Heart right ventricle (tissue), 16 donors: Measurements from ENCODE around the gene SPARC. TPM values are rescaled to one million over a fixed set of nuclear protein-coding genes. Genes with fewer than 3 reads are reported as not detected.

ENCODE experiments used
- ATAC-seq, 8 donors: fragments of 200-7000 bp; cut with Tn5 transposase; one replicate each; pipeline ENCODE4 v1.9.1; 2020; ENCODE audit warnings: mild to moderate bottlenecking in 8 of 8, moderate library complexity in 8 of 8, moderate number of reproducible peaks in 1 of 8
- DNase-seq, 2 donors: peaks; one replicate each; pipeline ENCODE4 v3.0.0-alpha.2; 2020
- H3K27ac ChIP-seq, 10 donors: fragments of 200-600 bp; sonication (generic) in 2 of 10; one replicate each; pipeline versions ENCODE4 v1.5.0 to v1.8.0; 2020 to 2022; ENCODE audit warnings: mild to moderate bottlenecking in 3 of 10
- H3K27me3 ChIP-seq, 7 donors: fragments of 200-600 bp; one replicate each; pipeline ENCODE4 v1.8.0; 2021 to 2022; ENCODE audit warnings: mild to moderate bottlenecking in 2 of 7
- H3K36me3 ChIP-seq, 9 donors: fragments of 200-600 bp; sonication (generic) in 1 of 9; one replicate each; pipeline versions ENCODE4 v1.5.0 to v1.8.0; 2020 to 2022; ENCODE audit warnings: mild to moderate bottlenecking in 2 of 9
- H3K4me1 ChIP-seq, 9 donors: fragments of 200-600 bp; sonication (generic) in 1 of 9; one replicate each; pipeline versions ENCODE4 v1.5.0 to v1.8.0; 2020 to 2022; ENCODE audit warnings: mild to moderate bottlenecking in 4 of 9
- H3K4me3 ChIP-seq, 10 donors: fragments of 200-600 bp; sonication (generic) in 2 of 10; one replicate each; pipeline versions ENCODE4 v1.5.0 to v1.8.0; 2020 to 2022; ENCODE audit warnings: mild to moderate bottlenecking in 7 of 10, moderate library complexity in 2 of 10
- H3K9me3 ChIP-seq, 11 donors: fragments of 200-600 bp in 10 of 11; sonication (generic) in 2 of 11; one replicate each; pipeline versions ENCODE4 v1.5.0 to v1.8.0; 2013 to 2022; ENCODE audit warnings: mild to moderate bottlenecking in 2 of 11, control low read depth in 1 of 11, moderate library complexity in 1 of 11
- WGBS, 2 donors: extraction: QIAGEN DNeasy Blood & Tissue Kit; methylation state at CpG; one replicate each; pipeline ENCODE4 v1.1.7; 2013; ENCODE audit warnings: inconsistent platforms in 1 of 2; 5-methylcytosine and 5-hydroxymethylcytosine counted together
- intact Hi-C, 10 donors: fragments of 100-400 bp; cut with DNase I; formaldehyde crosslinking; loops; one replicate each; pipeline versions ENCODE4 v1.11.1 to v1.14.2; 2022
- polyA plus RNA-seq, 2 donors: library from polyadenylated mRNA; stranded (reverse); fragments of 200-250 nt; gene quantifications; one replicate each; pipeline ENCODE4 v1.2.3, GENCODE V29; 2013
- total RNA-seq, 10 donors: library from RNA; stranded (reverse); fragmentation: NEBNext Ultra II Directional in 3 of 10; extraction: Animal tissue kit (Norgen Biotek cat#: 25700) in 3 of 10; gene quantifications; one replicate each; pipeline versions ENCODE4 v1.2.1 to v1.2.4, GENCODE V29; 2021 to 2023
- TF ChIP-seq, protein P1 (sequence below), 9 donors: fragments of 200-600 bp; sonication (generic) in 2 of 9; IDR thresholded peaks; one replicate each; pipeline versions ENCODE4 v1.5.0 to v1.8.0; 2021 to 2022; ENCODE audit warnings: antibody characterized with exemption in 9 of 9, mild to moderate bottlenecking in 5 of 9, moderate library complexity in 1 of 9
- donor health status: Arrhythmogenic right ventricular cardiomyopathy.
- donor health status: ischemic (EF 13 %, LVEDD 7.1; RV severe dilation, severe dysfunction).
- donor health status: healthy with polysubstance abuse.
- donor health status: DM: no; HTN: yes; CAD: no.
- donor health status: DM: no; HTN: no; CAD: no.
- donor health status: ischemic (EF 25% LVEDD 6.9; RV normal size, moderate dysfunction).
- donor health status: ischemic (EF 25% LVEDD 5.7; RV mildly dilated, moderate dysfunction).
- donor health status: healthy.
- donor health status: DM: yes; HTN: yes; CAD: no.
- donor health status: Ischemic cardiomyopathy.
- donor health status: ischemic (EF 35%, LVEDD 5.7; RV mildly dilated, moderate dysfunction).
- donor health status: nonischemic (EF 11% LVEDD 7.7; RV severe dilation, severe dysfunction).
- donor health status: DM: yes; HTN: yes; CAD: no.
- donor health status: PGD.
- donor health status: ischemic (EF 29% LVEDD 5.4; RV normal size, mild dysfunction).
- donor health status: nonischemic (EF 23%, LVEDD 6.1; RV moderate dilation, normal function).

Gene SPARC
- total and polyA plus RNA-seq, 12 donors: 144 to 1,135 (median 456) TPM

DNA sequence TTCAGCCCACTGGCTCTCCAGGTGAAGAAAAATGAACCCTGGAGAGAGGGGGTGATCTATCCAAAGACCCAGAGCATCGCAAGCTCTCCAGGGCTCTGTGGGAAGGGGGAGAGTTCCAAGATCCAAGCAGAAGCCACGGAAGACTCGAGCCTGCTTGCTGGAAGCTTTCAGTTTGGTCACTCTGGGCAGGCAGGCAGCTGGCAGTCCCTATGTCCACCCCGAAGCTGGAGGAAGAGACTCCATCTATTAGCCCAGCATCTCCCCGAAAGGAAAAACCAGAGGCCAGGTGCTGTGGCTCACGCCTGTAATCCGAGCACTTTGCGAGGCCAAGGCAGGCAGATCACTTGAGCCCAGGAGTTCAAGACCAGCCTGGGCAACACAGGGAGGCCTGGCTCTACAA, 10.7 kb upstream of the SPARC start:
- Histone ChIP-seq H3K4me1 (peaks cover 0 to 48% (median 26%) of the 10 kb centered on the region in 9 donors), H3K9me3 (no peaks in the 10 kb centered on the region), H3K4me3 (peak overlapping the region in 1 of 10 donors; percentile 24), H3K27ac (peak overlapping the region; percentile 12 to 89 (median 78)), H3K36me3 (no peaks in the 10 kb centered on the region), H3K27me3 (peaks cover 0 to 6% (median 0%) of the 10 kb centered on the region in 7 donors)
- no peak for DNase-seq
- ATAC-seq: no peak
- intact Hi-C loops: loop anchor here in 1 of 10 donors (5.0 kb wide), 1 partner anchor 35 kb away; no protein-coding TSS in a partner anchor
- WGBS, 2 donors: 78 to 79% methylated on average over 8 of the region's 8 CpGs
- TF ChIP-seq, protein P1, sequence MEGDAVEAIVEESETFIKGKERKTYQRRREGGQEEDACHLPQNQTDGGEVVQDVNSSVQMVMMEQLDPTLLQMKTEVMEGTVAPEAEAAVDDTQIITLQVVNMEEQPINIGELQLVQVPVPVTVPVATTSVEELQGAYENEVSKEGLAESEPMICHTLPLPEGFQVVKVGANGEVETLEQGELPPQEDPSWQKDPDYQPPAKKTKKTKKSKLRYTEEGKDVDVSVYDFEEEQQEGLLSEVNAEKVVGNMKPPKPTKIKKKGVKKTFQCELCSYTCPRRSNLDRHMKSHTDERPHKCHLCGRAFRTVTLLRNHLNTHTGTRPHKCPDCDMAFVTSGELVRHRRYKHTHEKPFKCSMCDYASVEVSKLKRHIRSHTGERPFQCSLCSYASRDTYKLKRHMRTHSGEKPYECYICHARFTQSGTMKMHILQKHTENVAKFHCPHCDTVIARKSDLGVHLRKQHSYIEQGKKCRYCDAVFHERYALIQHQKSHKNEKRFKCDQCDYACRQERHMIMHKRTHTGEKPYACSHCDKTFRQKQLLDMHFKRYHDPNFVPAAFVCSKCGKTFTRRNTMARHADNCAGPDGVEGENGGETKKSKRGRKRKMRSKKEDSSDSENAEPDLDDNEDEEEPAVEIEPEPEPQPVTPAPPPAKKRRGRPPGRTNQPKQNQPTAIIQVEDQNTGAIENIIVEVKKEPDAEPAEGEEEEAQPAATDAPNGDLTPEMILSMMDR (IDR thresholded peaks at IDR 0.05): no peak

DNA sequence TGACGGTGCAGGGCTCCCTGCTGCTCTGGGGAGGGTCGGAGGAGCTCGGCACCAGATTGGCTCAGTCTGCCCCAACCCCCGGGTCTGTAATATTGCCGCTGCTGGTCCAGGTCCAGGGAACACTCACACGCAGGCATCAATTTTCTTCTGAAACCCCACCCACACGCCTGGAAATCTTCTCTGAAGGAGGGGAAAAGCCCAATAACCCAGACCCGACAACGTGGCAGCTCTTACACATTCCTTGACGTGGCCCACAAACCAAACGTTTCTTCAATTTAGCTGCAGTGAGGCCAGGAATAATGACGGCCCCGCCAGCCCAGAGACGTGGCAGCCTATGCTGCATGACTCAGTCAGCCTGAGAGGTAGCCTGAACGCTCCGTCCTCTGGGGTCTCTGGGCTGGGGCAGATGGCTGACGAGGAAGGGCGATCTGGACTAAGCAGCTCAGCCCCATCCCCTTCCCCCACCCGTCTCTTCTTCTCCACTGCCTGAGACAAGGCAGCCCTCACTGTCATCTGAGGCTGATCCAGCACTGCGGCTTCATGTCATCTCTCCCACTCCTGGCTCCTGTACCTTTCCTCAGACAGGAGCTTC, 9.9 kb upstream of the SPARC start:
- intact Hi-C loops: loop anchor here in 1 of 10 donors (5.0 kb wide), 1 partner anchor 34 kb away; no protein-coding TSS in a partner anchor
- peak; percentile 34 to 79 (median 66) for ATAC-seq
- Histone ChIP-seq H3K27ac (peak overlapping the region; percentile 21 to 89 (median 78)), H3K4me1 (peaks cover 0 to 48% (median 26%) of the 10 kb centered on the region in 9 donors), H3K4me3 (peak overlapping the region in 4 of 10 donors; percentile 3 to 24 (median 9)), H3K27me3 (peaks cover 0 to 6% (median 0%) of the 10 kb centered on the region in 7 donors), H3K9me3 (no peaks in the 10 kb centered on the region), H3K36me3 (no peaks in the 10 kb centered on the region)
- peak; percentile 53 to 61 for DNase-seq
- WGBS, 2 donors: 34 to 44% methylated on average over 20 of the region's 20 CpGs
- TF ChIP-seq, protein P1 (IDR thresholded peaks at IDR 0.05): no peak

DNA sequence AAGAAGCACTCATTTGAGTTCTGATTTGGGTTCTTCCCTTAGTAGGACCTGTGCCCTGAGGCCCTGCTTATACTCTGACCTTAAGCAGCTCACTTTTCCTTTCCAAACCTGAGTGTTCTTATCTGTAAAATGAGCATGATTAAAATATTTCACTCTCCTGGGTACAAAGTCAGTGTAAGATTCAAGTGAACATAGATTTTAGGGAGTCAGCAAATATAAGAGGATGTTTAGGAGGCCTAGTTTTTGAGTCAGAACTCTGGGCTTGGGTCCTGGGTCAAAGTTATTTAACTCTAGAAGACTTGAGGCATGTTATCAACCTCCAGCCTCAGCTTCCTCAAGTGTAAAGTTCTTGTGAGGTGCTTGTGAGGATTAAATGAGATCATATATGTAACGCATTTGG, 8.7 kb upstream of the SPARC start:
- 91 to 93% methylated on average over 1 of the region's 1 CpG for WGBS, 2 donors
- intact Hi-C loops: loop anchor here in 1 of 10 donors (5.0 kb wide), 1 partner anchor 33 kb away; no protein-coding TSS in a partner anchor
- no peak overlapping the region for H3K4me3 ChIP-seq
- H3K27me3 ChIP-seq: peaks cover 0 to 6% (median 0%) of the 10 kb centered on the region in 7 donors
- no peaks in the 10 kb centered on the region for H3K9me3 ChIP-seq
- H3K36me3 ChIP-seq: no peaks in the 10 kb centered on the region
- peaks cover 0 to 41% (median 25%) of the 10 kb centered on the region in 9 donors for H3K4me1 ChIP-seq
- ATAC-seq: no peak
- peak overlapping the region in 7 of 10 donors; percentile 36 to 89 (median 78) for H3K27ac ChIP-seq
- TF ChIP-seq, protein P1 (IDR thresholded peaks at IDR 0.05): no peak
- DNase-seq: no peak

DNA sequence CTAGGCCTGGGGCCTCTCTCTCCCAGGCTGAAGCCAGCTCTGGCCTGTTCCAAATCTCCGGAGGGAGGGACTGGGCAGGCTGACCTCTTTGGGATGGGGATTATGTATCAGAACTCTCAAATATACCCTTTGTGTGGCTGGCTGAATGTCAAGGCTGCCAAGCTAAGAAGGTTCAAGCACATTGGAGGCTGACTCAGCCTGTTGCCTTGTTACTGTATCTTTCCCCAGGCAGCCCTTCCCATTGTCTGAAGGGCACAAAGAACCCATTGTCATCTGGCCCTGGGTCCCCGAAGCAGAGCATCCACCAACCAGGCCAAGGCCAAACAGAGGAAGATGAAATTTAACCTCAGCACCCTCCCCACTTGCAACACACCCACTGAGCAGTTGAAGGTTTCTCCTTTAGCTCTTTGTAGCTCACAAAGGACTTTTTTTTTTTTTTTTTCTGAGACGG, 7.3 kb upstream of the SPARC start:
- Histone ChIP-seq H3K36me3 (no peaks in the 10 kb centered on the region), H3K27ac (peak overlapping the region in 2 of 10 donors; percentile 9 to 53), H3K9me3 (no peaks in the 10 kb centered on the region), H3K27me3 (peaks cover 0 to 6% (median 0%) of the 10 kb centered on the region in 7 donors), H3K4me3 (no peak overlapping the region), H3K4me1 (peaks cover 0 to 34% (median 13%) of the 10 kb centered on the region in 9 donors)
- DNase-seq (no peak), ATAC-seq (no peak)
- TF ChIP-seq, protein P1 (IDR thresholded peaks at IDR 0.05): no peak
- WGBS, 2 donors: 78 to 84% methylated on average over 3 of the region's 3 CpGs
- intact Hi-C loops: no loop called here
